ENCODE data around the gene ZNF608.

ZNF608 gene

DNA sequence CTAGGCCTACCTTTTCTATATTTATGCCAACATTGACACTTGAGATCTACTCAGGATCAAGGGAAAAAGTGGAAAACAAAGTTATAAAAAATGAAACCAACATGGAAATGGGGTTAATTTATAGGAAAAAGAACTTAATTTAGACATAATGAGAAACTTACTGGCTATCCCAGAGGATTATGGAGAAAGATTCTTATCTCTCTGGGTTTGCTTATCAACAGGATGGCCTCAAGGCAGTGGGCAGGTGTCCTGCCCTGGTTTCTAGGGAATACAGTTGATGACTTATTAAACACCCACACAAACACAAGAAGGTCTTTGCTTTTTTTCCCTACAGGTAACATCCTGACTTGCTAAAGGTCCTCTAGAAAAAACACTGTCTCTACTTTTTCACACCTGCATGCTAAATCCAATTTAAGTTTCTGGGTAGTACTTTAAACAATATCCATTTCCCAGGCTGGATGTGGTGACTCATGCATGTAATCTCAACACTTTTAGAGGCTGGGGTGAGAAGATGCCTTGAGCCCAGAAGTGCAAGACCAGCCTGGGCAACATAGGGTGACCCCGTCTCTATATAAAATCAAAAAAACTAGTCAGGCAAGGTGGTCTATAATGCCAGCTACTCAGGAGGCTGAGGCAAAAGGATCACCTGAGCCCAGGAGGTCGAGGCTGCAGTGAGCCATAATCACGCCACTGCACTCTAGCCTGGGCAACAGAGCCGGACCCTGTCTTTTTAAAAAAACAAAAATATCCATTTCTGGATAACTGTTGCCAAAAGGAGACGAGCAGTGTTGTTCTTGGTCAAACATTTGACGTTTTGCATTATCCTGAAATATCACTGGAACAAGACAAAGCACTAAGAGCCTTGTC, 6.6 kb upstream of the ZNF608 start:
- ATAC-seq = no peak
- TF ChIP-seq SNAI2 (CRISPR knock-in tag; IDR thresholded peaks at IDR 0.05) (no peak), ZFP30 (CRISPR knock-in tag; IDR thresholded peaks at IDR 0.05) (no peak), BACH2 (CRISPR knock-in tag; IDR thresholded peaks at IDR 0.05; ENCODE audit: borderline replicate concordance) (no peak), ISL1 (CRISPR knock-in tag; IDR thresholded peaks at IDR 0.05) (no peak), OSR1 (CRISPR knock-in tag; IDR thresholded peaks at IDR 0.05) (no peak), TOX (CRISPR knock-in tag; IDR thresholded peaks at IDR 0.05; ENCODE audit: borderline replicate concordance) (no peak), PPARA (CRISPR knock-in tag; IDR thresholded peaks at IDR 0.05; ENCODE audit: borderline replicate concordance) (no peak), ZC3H10 (CRISPR knock-in tag; IDR thresholded peaks at IDR 0.05) (no peak)
- TF ChIP-seq, protein P1, sequence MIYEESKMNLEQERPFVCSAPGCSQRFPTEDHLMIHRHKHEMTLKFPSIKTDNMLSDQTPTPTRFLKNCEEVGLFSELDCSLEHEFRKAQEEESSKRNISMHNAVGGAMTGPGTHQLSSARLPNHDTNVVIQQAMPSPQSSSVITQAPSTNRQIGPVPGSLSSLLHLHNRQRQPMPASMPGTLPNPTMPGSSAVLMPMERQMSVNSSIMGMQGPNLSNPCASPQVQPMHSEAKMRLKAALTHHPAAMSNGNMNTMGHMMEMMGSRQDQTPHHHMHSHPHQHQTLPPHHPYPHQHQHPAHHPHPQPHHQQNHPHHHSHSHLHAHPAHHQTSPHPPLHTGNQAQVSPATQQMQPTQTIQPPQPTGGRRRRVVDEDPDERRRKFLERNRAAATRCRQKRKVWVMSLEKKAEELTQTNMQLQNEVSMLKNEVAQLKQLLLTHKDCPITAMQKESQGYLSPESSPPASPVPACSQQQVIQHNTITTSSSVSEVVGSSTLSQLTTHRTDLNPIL (CRISPR knock-in tag; IDR thresholded peaks at IDR 0.05; ENCODE audit: low read depth) = no peak
- TF ChIP-seq, protein P2, sequence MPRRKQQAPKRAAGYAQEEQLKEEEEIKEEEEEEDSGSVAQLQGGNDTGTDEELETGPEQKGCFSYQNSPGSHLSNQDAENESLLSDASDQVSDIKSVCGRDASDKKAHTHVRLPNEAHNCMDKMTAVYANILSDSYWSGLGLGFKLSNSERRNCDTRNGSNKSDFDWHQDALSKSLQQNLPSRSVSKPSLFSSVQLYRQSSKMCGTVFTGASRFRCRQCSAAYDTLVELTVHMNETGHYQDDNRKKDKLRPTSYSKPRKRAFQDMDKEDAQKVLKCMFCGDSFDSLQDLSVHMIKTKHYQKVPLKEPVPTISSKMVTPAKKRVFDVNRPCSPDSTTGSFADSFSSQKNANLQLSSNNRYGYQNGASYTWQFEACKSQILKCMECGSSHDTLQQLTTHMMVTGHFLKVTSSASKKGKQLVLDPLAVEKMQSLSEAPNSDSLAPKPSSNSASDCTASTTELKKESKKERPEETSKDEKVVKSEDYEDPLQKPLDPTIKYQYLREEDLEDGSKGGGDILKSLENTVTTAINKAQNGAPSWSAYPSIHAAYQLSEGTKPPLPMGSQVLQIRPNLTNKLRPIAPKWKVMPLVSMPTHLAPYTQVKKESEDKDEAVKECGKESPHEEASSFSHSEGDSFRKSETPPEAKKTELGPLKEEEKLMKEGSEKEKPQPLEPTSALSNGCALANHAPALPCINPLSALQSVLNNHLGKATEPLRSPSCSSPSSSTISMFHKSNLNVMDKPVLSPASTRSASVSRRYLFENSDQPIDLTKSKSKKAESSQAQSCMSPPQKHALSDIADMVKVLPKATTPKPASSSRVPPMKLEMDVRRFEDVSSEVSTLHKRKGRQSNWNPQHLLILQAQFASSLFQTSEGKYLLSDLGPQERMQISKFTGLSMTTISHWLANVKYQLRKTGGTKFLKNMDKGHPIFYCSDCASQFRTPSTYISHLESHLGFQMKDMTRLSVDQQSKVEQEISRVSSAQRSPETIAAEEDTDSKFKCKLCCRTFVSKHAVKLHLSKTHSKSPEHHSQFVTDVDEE (CRISPR knock-in tag; IDR thresholded peaks at IDR 0.05) = no peak
- TF ChIP-seq, protein P3, sequence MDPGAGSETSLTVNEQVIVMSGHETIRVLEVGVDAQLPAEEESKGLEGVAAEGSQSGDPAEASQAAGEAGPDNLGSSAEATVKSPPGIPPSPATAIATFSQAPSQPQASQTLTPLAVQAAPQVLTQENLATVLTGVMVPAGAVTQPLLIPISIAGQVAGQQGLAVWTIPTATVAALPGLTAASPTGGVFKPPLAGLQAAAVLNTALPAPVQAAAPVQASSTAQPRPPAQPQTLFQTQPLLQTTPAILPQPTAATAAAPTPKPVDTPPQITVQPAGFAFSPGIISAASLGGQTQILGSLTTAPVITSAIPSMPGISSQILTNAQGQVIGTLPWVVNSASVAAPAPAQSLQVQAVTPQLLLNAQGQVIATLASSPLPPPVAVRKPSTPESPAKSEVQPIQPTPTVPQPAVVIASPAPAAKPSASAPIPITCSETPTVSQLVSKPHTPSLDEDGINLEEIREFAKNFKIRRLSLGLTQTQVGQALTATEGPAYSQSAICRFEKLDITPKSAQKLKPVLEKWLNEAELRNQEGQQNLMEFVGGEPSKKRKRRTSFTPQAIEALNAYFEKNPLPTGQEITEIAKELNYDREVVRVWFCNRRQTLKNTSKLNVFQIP (CRISPR knock-in tag; IDR thresholded peaks at IDR 0.05; ENCODE audit: borderline replicate concordance, low read depth) = no peak

DNA sequence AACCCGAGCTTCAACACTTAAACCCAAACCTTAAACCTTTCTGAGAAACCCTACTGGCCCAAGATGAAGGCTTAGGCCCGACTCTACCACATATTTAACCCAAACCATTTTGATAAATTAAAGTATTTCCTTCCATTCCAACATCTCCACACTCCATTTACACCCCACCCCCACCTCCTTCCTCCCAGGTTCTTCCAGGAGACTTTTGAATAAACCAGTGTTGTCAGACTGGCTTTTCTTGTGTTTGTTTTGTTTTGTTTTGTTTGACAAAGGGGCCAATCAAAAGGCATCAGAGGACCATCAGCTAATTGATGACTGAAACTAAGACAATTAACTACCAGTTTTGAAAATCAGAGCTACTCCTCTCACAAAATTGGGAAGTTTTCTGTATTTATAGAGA, 4.6 kb upstream of the ZNF608 start:
- no peak for ATAC-seq
- TF ChIP-seq RARB (CRISPR knock-in tag; IDR thresholded peaks at IDR 0.05) = no peak
- no peak for TF ChIP-seq ZC3H10 (CRISPR knock-in tag; IDR thresholded peaks at IDR 0.05)
- no peak for TF ChIP-seq OSR1 (CRISPR knock-in tag; IDR thresholded peaks at IDR 0.05)
- no peak for TF ChIP-seq TCF4 (CRISPR knock-in tag; IDR thresholded peaks at IDR 0.05; ENCODE audit: borderline replicate concordance)
- TF ChIP-seq, protein P2 (CRISPR knock-in tag; IDR thresholded peaks at IDR 0.05) = no peak
- TF ChIP-seq, protein P4, sequence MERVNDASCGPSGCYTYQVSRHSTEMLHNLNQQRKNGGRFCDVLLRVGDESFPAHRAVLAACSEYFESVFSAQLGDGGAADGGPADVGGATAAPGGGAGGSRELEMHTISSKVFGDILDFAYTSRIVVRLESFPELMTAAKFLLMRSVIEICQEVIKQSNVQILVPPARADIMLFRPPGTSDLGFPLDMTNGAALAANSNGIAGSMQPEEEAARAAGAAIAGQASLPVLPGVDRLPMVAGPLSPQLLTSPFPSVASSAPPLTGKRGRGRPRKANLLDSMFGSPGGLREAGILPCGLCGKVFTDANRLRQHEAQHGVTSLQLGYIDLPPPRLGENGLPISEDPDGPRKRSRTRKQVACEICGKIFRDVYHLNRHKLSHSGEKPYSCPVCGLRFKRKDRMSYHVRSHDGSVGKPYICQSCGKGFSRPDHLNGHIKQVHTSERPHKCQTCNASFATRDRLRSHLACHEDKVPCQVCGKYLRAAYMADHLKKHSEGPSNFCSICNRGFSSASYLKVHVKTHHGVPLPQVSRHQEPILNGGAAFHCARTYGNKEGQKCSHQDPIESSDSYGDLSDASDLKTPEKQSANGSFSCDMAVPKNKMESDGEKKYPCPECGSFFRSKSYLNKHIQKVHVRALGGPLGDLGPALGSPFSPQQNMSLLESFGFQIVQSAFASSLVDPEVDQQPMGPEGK (CRISPR knock-in tag; IDR thresholded peaks at IDR 0.05; ENCODE audit: borderline replicate concordance) = no peak
- TF ChIP-seq PPARA (CRISPR knock-in tag; IDR thresholded peaks at IDR 0.05; ENCODE audit: borderline replicate concordance) = no peak
- no peak for TF ChIP-seq GLIS3 (CRISPR knock-in tag; IDR thresholded peaks at IDR 0.05)
- TF ChIP-seq ZFP30 (CRISPR knock-in tag; IDR thresholded peaks at IDR 0.05) = no peak
- TF ChIP-seq, protein P3 (CRISPR knock-in tag; IDR thresholded peaks at IDR 0.05; ENCODE audit: borderline replicate concordance, low read depth) = no peak
- TF ChIP-seq ZNF8 (CRISPR knock-in tag; IDR thresholded peaks at IDR 0.05) = no peak
- no peak for TF ChIP-seq ZNF70 (CRISPR knock-in tag; IDR thresholded peaks at IDR 0.05)
- no peak for TF ChIP-seq CSDC2 (CRISPR knock-in tag; IDR thresholded peaks at IDR 0.05)
- no peak for TF ChIP-seq ARNTL (CRISPR knock-in tag; IDR thresholded peaks at IDR 0.05; ENCODE audit: borderline replicate concordance, low read depth)
- TF ChIP-seq TOX (CRISPR knock-in tag; IDR thresholded peaks at IDR 0.05; ENCODE audit: borderline replicate concordance) = no peak
- no peak for TF ChIP-seq ZNF565 (CRISPR knock-in tag; conservative IDR thresholded peaks at IDR 0.05; ENCODE audit: low read depth)
- no peak for TF ChIP-seq BACH2 (CRISPR knock-in tag; IDR thresholded peaks at IDR 0.05; ENCODE audit: borderline replicate concordance)
- TF ChIP-seq, protein P5, sequence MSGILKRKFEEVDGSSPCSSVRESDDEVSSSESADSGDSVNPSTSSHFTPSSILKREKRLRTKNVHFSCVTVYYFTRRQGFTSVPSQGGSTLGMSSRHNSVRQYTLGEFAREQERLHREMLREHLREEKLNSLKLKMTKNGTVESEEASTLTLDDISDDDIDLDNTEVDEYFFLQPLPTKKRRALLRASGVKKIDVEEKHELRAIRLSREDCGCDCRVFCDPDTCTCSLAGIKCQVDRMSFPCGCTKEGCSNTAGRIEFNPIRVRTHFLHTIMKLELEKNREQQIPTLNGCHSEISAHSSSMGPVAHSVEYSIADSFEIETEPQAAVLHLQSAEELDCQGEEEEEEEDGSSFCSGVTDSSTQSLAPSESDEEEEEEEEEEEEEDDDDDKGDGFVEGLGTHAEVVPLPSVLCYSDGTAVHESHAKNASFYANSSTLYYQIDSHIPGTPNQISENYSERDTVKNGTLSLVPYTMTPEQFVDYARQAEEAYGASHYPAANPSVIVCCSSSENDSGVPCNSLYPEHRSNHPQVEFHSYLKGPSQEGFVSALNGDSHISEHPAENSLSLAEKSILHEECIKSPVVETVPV (CRISPR knock-in tag; IDR thresholded peaks at IDR 0.05) = no peak
- TF ChIP-seq ISL1 (CRISPR knock-in tag; IDR thresholded peaks at IDR 0.05) = no peak

Data from SK-N-SH treated with all-trans-retinoic acid at 6 μM for 48 hours (cell line).